Measurements from ENCODE around the gene ZSWIM5.

The ZSWIM5 gene

GRCh38 chr1:45221716-45222115 lies 15.3 kb upstream of the ZSWIM5 start:
- TF ChIP-seq ZBTB8A (tag by site-specific recombination; IDR thresholded peaks at IDR 0.05) (no peak), ZNF624 (tag by site-specific recombination; IDR thresholded peaks at IDR 0.05) (no peak), ZNF692 (tag by site-specific recombination; IDR thresholded peaks at IDR 0.05) (no peak), ZNF2 (tag by site-specific recombination; IDR thresholded peaks at IDR 0.05) (no peak), GLIS2 (tag by site-specific recombination; IDR thresholded peaks at IDR 0.05) (no peak), ZNF239 (tag by site-specific recombination; IDR thresholded peaks at IDR 0.05) (no peak), ZNF585B (tag by site-specific recombination; IDR thresholded peaks at IDR 0.05) (no peak), ZNF423 (tag by site-specific recombination; IDR thresholded peaks at IDR 0.05) (no peak), ZSCAN16 (tag by site-specific recombination; IDR thresholded peaks at IDR 0.05) (no peak), ZNF280D (tag by site-specific recombination; IDR thresholded peaks at IDR 0.05) (no peak), ZNF248 (tag by site-specific recombination; IDR thresholded peaks at IDR 0.05) (no peak), ZNF398 (tag by site-specific recombination; IDR thresholded peaks at IDR 0.05) (no peak), ELK4 (IDR thresholded peaks at IDR 0.05; ENCODE audit: borderline replicate concordance, low read depth, low read length) (no peak), ZNF777 (tag by site-specific recombination; IDR thresholded peaks at IDR 0.05; ENCODE audit: borderline replicate concordance) (no peak), ZNF394 (tag by site-specific recombination; IDR thresholded peaks at IDR 0.05; ENCODE audit: borderline replicate concordance) (no peak)
- TF ChIP-seq, protein P1, sequence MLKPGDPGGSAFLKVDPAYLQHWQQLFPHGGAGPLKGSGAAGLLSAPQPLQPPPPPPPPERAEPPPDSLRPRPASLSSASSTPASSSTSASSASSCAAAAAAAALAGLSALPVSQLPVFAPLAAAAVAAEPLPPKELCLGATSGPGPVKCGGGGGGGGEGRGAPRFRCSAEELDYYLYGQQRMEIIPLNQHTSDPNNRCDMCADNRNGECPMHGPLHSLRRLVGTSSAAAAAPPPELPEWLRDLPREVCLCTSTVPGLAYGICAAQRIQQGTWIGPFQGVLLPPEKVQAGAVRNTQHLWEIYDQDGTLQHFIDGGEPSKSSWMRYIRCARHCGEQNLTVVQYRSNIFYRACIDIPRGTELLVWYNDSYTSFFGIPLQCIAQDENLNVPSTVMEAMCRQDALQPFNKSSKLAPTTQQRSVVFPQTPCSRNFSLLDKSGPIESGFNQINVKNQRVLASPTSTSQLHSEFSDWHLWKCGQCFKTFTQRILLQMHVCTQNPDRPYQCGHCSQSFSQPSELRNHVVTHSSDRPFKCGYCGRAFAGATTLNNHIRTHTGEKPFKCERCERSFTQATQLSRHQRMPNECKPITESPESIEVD (tag by site-specific recombination; IDR thresholded peaks at IDR 0.05): no peak
- H3K9me3 ChIP-seq (ENCODE audit: control insufficient read depth, insufficient read depth, low read depth, low read length): no peaks in the 10 kb centered on the region
- CTCF ChIA-PET: interaction anchor here (1.0 kb wide), 1 partner anchor 207 kb away, joined by 4 read pairs; no protein-coding TSS in a partner anchor
- no peaks in the 10 kb centered on the region for H3K36me3 ChIP-seq (ENCODE audit: control insufficient read depth in 2 of 2, insufficient read depth in 1 of 2, low read length in 2 of 2)
- no peak overlapping the region for H3K4me3 ChIP-seq (ENCODE audit: low read depth, low read length)
- H3K27ac ChIP-seq (ENCODE audit: extremely low read depth, low read depth, low read length): no peak overlapping the region
- POLR2A ChIA-PET: no interaction called here
- no peaks in the 10 kb centered on the region for H3K4me1 ChIP-seq (ENCODE audit: control insufficient read depth, insufficient read depth, low read length)

- Histone ChIP-seq H3K27ac (ENCODE audit: extremely low read depth, low read depth, low read length) (no peak overlapping the region), H3K4me1 (ENCODE audit: control insufficient read depth, insufficient read depth, low read length) (no peaks in the 10 kb centered on the region), H3K4me3 (ENCODE audit: low read depth, low read length) (no peak overlapping the region), H3K36me3 (ENCODE audit: control insufficient read depth in 2 of 2, insufficient read depth in 1 of 2, low read length in 2 of 2) (no peaks in the 10 kb centered on the region), H3K9me3 (ENCODE audit: control insufficient read depth, insufficient read depth, low read depth, low read length) (no peaks in the 10 kb centered on the region)
- POLR2A ChIA-PET: no interaction called here
- CTCF ChIA-PET: no interaction called here
- TF ChIP-seq ZNF394 (tag by site-specific recombination; IDR thresholded peaks at IDR 0.05; ENCODE audit: borderline replicate concordance) (no peak), ZNF529 (tag by site-specific recombination; IDR thresholded peaks at IDR 0.05; ENCODE audit: insufficient replicate concordance) (no peak), ZNF510 (tag by site-specific recombination; IDR thresholded peaks at IDR 0.05; ENCODE audit: insufficient replicate concordance) (no peak), ZBTB26 (tag by site-specific recombination; optimal IDR thresholded peaks at IDR 0.05) (no peak), SALL2 (tag by site-specific recombination; IDR thresholded peaks at IDR 0.05; ENCODE audit: borderline replicate concordance) (no peak)
Measured at GRCh38 chr1:45216861-45217260, 10.5 kb upstream of the ZSWIM5 start.

Data from HEK293 (cell line).